GM12873 (cell line): ENCODE results near the gene AKR1D1.

Experiments used
- TF ChIP-seq, protein P1 (sequence below): IDR thresholded peaks from 2 replicates; pipeline ENCODE4 v1.5.1; 2012; ENCODE audit warnings: low read depth, mild to moderate bottlenecking, moderate library complexity, low read length, control low read depth; ENCODE audit not compliant: insufficient read depth; ENCODE audit errors: missing control alignments

Gene AKR1D1

DNA sequence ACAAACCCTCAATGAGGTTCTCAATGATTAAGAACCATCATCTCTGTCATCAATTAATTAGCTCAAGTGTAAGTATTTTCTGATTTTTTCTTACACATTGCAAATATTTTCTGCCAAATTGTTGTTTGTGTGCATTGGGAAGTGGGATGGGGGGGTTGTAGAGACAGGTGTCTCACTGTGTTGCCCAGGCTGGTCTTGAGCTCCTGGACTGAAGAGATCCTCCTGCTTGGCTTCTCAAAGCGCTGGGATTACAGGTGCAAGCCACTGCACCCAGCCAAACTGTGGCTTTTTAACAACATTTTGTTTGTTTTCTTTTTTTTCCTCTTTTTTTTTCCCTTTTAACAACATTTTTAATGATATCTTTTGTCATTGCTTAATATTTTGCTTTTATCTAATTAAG lies 87.5 kb downstream of the AKR1D1 start:
- TF ChIP-seq, protein P1, sequence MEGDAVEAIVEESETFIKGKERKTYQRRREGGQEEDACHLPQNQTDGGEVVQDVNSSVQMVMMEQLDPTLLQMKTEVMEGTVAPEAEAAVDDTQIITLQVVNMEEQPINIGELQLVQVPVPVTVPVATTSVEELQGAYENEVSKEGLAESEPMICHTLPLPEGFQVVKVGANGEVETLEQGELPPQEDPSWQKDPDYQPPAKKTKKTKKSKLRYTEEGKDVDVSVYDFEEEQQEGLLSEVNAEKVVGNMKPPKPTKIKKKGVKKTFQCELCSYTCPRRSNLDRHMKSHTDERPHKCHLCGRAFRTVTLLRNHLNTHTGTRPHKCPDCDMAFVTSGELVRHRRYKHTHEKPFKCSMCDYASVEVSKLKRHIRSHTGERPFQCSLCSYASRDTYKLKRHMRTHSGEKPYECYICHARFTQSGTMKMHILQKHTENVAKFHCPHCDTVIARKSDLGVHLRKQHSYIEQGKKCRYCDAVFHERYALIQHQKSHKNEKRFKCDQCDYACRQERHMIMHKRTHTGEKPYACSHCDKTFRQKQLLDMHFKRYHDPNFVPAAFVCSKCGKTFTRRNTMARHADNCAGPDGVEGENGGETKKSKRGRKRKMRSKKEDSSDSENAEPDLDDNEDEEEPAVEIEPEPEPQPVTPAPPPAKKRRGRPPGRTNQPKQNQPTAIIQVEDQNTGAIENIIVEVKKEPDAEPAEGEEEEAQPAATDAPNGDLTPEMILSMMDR: no peak

DNA sequence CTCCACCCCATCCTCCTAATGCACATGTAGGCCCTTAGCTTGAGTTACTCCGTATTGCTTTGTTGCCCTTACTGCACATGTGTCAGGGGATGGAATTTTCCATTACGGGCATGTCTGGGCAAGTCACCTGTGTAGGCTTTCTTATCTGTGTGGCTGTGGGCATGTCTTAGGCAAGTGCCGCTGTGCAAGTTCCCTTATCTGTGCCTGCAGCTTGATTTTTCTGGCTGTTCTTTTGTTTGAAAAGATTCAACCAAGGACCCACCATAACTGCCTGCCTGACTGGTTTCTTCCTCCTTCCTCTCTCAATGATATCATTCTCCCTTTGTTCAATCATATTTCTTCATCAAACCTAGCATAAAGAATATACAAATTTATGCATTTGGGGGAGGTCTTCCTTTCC lies 88.5 kb downstream of the AKR1D1 start:
- TF ChIP-seq, protein P1: no peak

DNA sequence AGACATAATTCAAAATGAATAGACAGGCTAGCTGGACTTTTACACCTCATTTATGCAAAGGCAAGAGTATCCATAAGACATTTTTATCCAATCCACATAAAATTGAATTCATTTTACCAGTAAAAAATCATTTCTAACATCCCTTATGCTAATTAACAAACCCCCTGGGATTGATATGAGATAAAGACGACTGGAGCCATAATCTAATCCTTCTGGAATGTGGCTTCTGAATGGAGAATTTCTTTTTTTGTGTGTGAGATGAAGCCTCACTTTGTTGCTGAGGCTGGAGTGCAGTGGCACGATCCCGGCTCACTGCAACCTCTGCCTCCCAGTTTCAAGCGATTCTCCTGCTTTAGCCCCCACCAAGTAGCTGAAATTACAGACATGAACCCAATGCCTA lies 90.4 kb downstream of the AKR1D1 start:
- TF ChIP-seq, protein P1: no peak

DNA sequence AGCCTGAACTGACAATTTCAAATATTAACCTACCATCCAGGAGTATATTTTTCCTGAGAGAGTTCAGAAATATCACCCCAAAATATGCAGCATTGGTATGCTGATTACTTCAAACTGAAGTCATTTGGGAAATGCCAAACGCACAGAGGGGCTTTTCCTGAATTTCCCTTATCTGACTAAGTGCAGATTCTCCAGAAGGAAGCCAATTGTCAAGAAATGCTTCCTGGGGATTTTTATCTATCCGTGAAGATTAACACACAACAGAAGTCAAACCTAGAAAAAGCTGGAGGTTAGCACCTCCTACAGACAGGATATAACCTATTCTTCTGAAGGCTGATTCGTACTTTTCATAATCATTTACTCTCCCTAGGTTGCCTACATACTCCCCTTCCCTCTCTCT lies 91.0 kb downstream of the AKR1D1 start:
- TF ChIP-seq, protein P1: no peak

DNA sequence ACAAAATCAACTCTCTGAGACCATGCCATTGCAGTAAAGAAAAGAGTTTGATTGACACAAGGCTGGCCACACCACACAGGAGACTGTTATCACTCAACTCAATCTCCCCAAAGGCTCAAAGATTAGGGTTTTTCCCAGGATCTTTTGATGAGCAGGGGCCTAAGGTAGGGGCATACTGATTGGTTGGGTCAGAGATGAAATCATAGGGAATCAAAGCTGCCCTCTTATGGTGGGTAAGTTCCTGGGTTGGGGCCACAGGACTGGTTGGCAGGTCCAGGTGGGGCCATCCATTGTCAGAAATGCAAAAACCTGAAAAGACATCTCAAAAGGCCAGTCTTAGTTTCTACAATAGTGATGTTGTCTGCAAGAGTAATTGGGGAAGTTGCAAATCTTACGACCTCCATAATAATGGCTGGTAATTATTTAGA lies 91.6 kb downstream of the AKR1D1 start:
- TF ChIP-seq, protein P1: no peak
